Measurements from ENCODE around the gene RPS6KA2.

Gene RPS6KA2

GRCh38 chr6:166613027-166613426, 14.0 kb downstream of the RPS6KA2 start:
- DNase-seq = no peak

- no peak for DNase-seq
Measured at GRCh38 chr6:166612471-166612881, 14.6 kb downstream of the RPS6KA2 start.

- DNase-seq = no peak
Measured at GRCh38 chr6:166611631-166612030, 15.4 kb downstream of the RPS6KA2 start.

GRCh38 chr6:166610069-166610468, 17.0 kb downstream of the RPS6KA2 start:
- no peak for DNase-seq

GRCh38 chr6:166608774-166609173, 18.3 kb downstream of the RPS6KA2 start:
- no peak for DNase-seq

GRCh38 chr6:166605752-166606151, 21.3 kb downstream of the RPS6KA2 start:
- DNase-seq = no peak

GRCh38 chr6:166604911-166605310, 22.1 kb downstream of the RPS6KA2 start:
- no peak for DNase-seq

- no peak for DNase-seq
Measured at GRCh38 chr6:166604328-166604727, 22.7 kb downstream of the RPS6KA2 start.

GRCh38 chr6:166603043-166603690, 23.9 kb downstream of the RPS6KA2 start:
- DNase-seq = no peak

- DNase-seq = no peak
Measured at GRCh38 chr6:166601956-166602355, 25.1 kb downstream of the RPS6KA2 start.

GRCh38 chr6:166600931-166601330, 26.1 kb downstream of the RPS6KA2 start:
- no peak for DNase-seq

- DNase-seq = no peak
Measured at GRCh38 chr6:166599205-166599604, 27.8 kb downstream of the RPS6KA2 start.

- DNase-seq = no peak
Measured at GRCh38 chr6:166598441-166599138, 28.5 kb downstream of the RPS6KA2 start.

- DNase-seq = no peak
Measured at GRCh38 chr6:166597711-166598440, 29.2 kb downstream of the RPS6KA2 start.

- no peak for DNase-seq
Measured at GRCh38 chr6:166596776-166597507, 30.1 kb downstream of the RPS6KA2 start.

- no peak for DNase-seq
Measured at GRCh38 chr6:166595949-166596348, 31.1 kb downstream of the RPS6KA2 start.

GRCh38 chr6:166595061-166595780, 31.8 kb downstream of the RPS6KA2 start:
- DNase-seq = no peak

GRCh38 chr6:166592821-166593220, 34.2 kb downstream of the RPS6KA2 start:
- DNase-seq = no peak

- no peak for DNase-seq
Measured at GRCh38 chr6:166591961-166592520, 35.0 kb downstream of the RPS6KA2 start.

- no peak for DNase-seq
Measured at GRCh38 chr6:166591026-166591425, 36.0 kb downstream of the RPS6KA2 start.

GRCh38 chr6:166589786-166590574, 37.1 kb downstream of the RPS6KA2 start:
- no peak for DNase-seq

Data from NCI-H2029 (cell line).